GM13976 (cell line): ENCODE results near the gene WDR86.
A peak's percentile ranks its signal among the peaks of the same experiment; 100 is the strongest.

Experiments used
- DNase-seq: peaks from one replicate; pipeline ENCODE4 v3.0.0; 2012; ENCODE audit warnings: low spot score
- in situ Hi-C: fragments of 300-500 bp; cut with MboI; formaldehyde crosslinking; loops from one replicate; pipeline ENCODE4 v1.12.0; 2022; ENCODE audit warnings: low sequenced_read_pairs, mixed read lengths, inconsistent platforms; ENCODE audit not compliant: unreplicated experiment
- TF ChIP-seq, protein P1 (sequence below): IDR thresholded peaks from 2 replicates; pipeline ENCODE4 v1.5.1; 2012; ENCODE audit warnings: borderline replicate concordance, mild to moderate bottlenecking; ENCODE audit not compliant: insufficient read depth; ENCODE audit errors: extremely low read depth, missing control alignments, control extremely low read depth

Gene WDR86

GRCh38 chr7:151442776-151443496 is 33.1 kb upstream of the WDR86 start:
- TF ChIP-seq, protein P1, sequence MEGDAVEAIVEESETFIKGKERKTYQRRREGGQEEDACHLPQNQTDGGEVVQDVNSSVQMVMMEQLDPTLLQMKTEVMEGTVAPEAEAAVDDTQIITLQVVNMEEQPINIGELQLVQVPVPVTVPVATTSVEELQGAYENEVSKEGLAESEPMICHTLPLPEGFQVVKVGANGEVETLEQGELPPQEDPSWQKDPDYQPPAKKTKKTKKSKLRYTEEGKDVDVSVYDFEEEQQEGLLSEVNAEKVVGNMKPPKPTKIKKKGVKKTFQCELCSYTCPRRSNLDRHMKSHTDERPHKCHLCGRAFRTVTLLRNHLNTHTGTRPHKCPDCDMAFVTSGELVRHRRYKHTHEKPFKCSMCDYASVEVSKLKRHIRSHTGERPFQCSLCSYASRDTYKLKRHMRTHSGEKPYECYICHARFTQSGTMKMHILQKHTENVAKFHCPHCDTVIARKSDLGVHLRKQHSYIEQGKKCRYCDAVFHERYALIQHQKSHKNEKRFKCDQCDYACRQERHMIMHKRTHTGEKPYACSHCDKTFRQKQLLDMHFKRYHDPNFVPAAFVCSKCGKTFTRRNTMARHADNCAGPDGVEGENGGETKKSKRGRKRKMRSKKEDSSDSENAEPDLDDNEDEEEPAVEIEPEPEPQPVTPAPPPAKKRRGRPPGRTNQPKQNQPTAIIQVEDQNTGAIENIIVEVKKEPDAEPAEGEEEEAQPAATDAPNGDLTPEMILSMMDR = no peak

DNA sequence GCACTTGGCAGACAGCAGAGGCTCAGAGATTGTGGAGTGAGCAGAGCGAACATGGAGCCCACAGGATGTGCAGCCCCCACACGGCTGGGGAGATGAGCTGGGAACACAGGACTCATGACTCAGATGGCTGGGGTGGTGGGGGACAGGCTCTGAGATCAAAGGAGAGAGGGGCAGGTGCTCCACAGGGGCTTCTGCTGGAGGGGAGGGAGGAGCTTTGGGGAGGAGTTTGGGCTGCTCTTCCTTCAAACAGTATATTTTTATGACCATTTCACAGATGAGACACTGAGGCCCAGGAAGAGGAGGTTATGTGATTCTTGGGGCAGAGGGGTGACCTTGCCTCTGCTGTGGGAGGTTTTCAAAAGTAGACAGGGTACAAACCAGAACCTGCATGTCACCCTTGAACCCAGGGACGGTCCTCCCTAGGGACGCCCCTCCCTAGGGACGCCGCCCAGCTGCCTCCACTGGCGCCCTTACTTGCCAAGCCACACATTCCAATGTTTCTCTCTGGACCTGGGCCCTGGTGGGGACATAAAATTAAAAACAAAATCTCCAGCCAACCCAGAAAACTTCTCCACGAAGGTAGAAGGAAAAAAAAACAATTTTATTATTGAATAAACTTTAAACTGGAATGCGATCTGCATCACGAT is 31.1 kb upstream of the WDR86 start:
- no peak for DNase-seq
- in situ Hi-C loops = loop anchor here (10.0 kb wide), 1 partner anchor 76 kb away; no protein-coding TSS in a partner anchor
- TF ChIP-seq, protein P1 = no peak

More at GRCh38 chr7:151442776-151443496, 33.1 kb upstream of the WDR86 start:
- no peak for DNase-seq
- in situ Hi-C loops = loop anchor here (10.0 kb wide), 1 partner anchor 78 kb away; no protein-coding TSS in a partner anchor

GRCh38 chr7:151439855-151440798 is 30.3 kb upstream of the WDR86 start, which contains the start of gene CRYGN:
CRYGN (minus strand) TSS chr7:151440141; CDS start chr7:151439917, 224 bp downstream.
- TF ChIP-seq, protein P1 = no peak
- in situ Hi-C loops = loop anchor here (10.0 kb wide), 1 partner anchor 75 kb away; no protein-coding TSS in a partner anchor
- peak; percentile 37 for DNase-seq

DNA sequence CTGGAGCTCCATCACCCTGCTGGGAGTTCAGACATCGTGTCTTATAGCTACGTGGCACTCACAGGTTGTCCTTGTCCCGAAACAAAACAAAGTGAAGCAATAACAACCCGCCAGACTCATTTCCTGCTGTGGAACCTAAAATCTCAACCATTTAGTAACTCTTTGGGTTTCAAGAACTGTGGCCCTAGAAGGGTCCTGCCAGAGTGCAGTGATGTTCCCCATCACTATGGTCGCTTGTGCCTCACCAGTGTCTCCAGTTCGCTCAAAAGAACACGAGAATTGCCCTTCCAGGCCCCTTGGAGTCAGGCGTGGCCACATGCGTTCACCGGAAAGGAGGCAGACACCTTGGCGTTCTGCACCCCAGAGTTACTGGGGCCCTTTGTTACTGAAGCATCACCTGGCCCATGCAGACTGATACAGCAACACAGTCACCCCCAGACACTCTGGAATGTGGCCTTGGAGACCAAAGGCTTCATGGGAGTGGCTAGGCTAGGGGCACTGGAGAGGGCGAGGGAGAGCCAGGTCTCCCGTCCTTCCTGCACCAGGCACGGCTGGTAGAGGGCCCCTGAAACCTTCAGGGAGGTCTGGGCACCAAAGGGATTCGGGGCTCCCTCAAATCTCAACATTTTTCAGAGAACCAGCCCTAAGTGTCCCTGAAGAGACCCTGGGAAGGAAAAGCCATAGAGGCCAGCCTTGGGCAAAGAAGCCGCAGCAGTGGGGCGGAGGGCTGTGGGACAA is 29.2 kb upstream of the WDR86 start:
- no peak for DNase-seq
- in situ Hi-C loops = no loop called here
- TF ChIP-seq, protein P1 = no peak

DNA sequence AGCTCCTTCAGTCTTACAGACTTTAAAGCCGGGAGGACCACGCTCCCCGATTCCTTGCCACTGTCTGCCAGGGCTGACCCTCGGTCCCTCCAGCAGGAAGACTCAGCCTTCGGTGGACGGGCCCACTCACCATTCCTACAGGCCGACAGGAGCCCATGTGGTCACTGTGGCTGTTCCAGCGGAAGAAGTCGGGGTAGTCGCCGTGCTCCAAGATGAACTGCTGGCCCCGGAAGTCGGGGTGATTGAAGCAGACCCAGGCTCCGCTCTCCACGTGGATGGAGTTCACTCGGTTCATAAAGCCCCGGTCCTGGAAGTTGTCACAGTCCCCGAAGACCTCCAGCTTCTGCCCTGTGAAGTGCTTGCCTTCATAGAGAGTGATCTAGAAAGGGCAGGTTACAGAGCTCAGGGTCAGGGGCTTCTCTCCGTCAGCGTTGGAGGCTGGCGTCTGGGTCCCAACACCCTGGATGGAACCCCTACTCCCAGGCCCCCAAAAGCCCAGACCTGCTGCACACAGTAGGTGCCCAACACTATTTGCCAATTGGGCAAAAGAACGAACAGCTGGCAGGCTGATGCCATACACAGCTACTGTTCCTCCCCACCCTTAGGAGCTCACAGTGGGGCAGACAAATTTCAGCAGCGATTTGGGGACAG is 28.2 kb upstream of the WDR86 start:
- TF ChIP-seq, protein P1 = no peak
- in situ Hi-C loops = no loop called here
- no peak for DNase-seq
